Tibial nerve (tissue), 4 donors: ENCODE measurements around the gene PCSK5. TPM values are rescaled to one million over a fixed set of nuclear protein-coding genes. Genes with fewer than 3 reads are reported as not detected.
"Not testable (repeated sequence)": the region's sequence is repeated elsewhere in the genome, so short reads cannot be mapped to it uniquely, and the experiment has no call there.

Experiments
- DNase-seq, 2 donors: peaks; one replicate each; pipeline ENCODE4 v3.0.0-alpha.2; 2019; ENCODE audit warnings: low spot score in 2 of 2
- H3K27ac ChIP-seq, 4 donors: fragments of 200-600 bp; sonication (generic) in 3 of 4; one replicate each; pipeline ENCODE4 v1.5.1; 2017 to 2019; ENCODE audit warnings: mild to moderate bottlenecking in 1 of 4
- H3K27me3 ChIP-seq, 2 donors: fragments of 200-600 bp; sonication (generic) in 1 of 2; one replicate each; pipeline versions ENCODE4 v1.5.1 to v1.6.0; 2017 to 2019
- H3K36me3 ChIP-seq, 3 donors: fragments of 200-600 bp; sonication (generic); one replicate each; pipeline ENCODE4 v1.5.1; 2018 to 2019
- H3K4me1 ChIP-seq, 4 donors: fragments of 200-600 bp; sonication (generic) in 3 of 4; one replicate each; pipeline ENCODE4 v1.5.1; 2017 to 2019
- H3K4me3 ChIP-seq, 4 donors: fragments of 200-600 bp; sonication (generic) in 3 of 4; one replicate each; pipeline ENCODE4 v1.5.1; 2017 to 2019; ENCODE audit warnings: mild to moderate bottlenecking in 1 of 4, moderate library complexity in 1 of 4
- H3K9me3 ChIP-seq, 4 donors: fragments of 200-600 bp; sonication (generic) in 3 of 4; one replicate each; pipeline ENCODE4 v1.5.1; 2017 to 2019
- EP300 ChIP-seq, 2 donors: sonication (generic); formaldehyde crosslinking; IDR thresholded peaks; one replicate each; pipeline ENCODE4 v1.6.1; 2017; ENCODE audit warnings: antibody characterized with exemption in 2 of 2, mild to moderate bottlenecking in 1 of 2
- POLR2A ChIP-seq, 2 donors: fragments of 450-650 bp; IDR thresholded peaks; one replicate each; pipeline ENCODE4 v1.6.1; 2017; ENCODE audit warnings: antibody characterized with exemption in 2 of 2, mild to moderate bottlenecking in 2 of 2, moderate library complexity in 2 of 2
- WGBS, 2 donors: methylation state at CpG; one replicate each; pipeline ENCODE4 v1.1.5; 2018; 5-methylcytosine and 5-hydroxymethylcytosine counted together
- total RNA-seq, 4 donors: library from RNA; depleted of rRNA; stranded (reverse); fragments of >200 nt; gene quantifications; one replicate each; pipeline ENCODE4 v1.1.0, GENCODE V29; 2016
- TF ChIP-seq, protein P1 (sequence below), 5 experiments: fragments of 200-600 bp in 3 of 5; fragments of 450-650 bp in 2 of 5; sonication (generic) in 3 of 5; IDR thresholded peaks; one replicate each; pipeline ENCODE4 v1.5.1; 2016 to 2019; ENCODE audit warnings: antibody characterized with exemption in 5 of 5, mild to moderate bottlenecking in 3 of 5, moderate library complexity in 2 of 5

PCSK5 gene
- total RNA-seq, 4 donors from 2014 or later: 12.5 to 32.7 (median 23.0) TPM

DNA sequence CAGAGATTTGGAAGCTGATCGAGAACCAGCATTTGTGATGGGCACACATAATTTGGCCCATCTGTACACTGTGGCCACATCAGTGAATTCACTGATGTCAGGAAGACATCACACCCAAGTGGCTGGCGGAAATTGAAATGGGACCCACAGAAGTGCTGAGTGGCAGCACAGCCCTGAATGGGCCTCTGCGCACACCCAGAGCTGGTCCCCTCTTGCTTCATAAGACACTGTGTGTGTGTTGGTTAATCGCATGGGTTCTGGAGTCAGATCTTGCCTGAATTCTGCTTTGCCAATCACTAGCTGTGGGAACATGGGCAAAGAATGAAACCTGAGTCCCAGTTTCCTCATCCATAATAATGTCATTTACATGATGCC is 72.2 kb downstream of the PCSK5 start:
- no peak overlapping the region for H3K4me3 ChIP-seq
- no peak for TF ChIP-seq EP300 (IDR thresholded peaks at IDR 0.05)
- no peak for TF ChIP-seq POLR2A (IDR thresholded peaks at IDR 0.05)
- TF ChIP-seq, protein P1, sequence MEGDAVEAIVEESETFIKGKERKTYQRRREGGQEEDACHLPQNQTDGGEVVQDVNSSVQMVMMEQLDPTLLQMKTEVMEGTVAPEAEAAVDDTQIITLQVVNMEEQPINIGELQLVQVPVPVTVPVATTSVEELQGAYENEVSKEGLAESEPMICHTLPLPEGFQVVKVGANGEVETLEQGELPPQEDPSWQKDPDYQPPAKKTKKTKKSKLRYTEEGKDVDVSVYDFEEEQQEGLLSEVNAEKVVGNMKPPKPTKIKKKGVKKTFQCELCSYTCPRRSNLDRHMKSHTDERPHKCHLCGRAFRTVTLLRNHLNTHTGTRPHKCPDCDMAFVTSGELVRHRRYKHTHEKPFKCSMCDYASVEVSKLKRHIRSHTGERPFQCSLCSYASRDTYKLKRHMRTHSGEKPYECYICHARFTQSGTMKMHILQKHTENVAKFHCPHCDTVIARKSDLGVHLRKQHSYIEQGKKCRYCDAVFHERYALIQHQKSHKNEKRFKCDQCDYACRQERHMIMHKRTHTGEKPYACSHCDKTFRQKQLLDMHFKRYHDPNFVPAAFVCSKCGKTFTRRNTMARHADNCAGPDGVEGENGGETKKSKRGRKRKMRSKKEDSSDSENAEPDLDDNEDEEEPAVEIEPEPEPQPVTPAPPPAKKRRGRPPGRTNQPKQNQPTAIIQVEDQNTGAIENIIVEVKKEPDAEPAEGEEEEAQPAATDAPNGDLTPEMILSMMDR (IDR thresholded peaks at IDR 0.05): no peak
- 97 to 98% methylated on average over 4 of the region's 4 CpGs for WGBS, 2 donors
- H3K27ac ChIP-seq: no peak overlapping the region
- no peak for DNase-seq
- no peaks in the 10 kb centered on the region for H3K36me3 ChIP-seq
- peaks cover 0 to 31% (median 2%) of the 10 kb centered on the region in 4 donors for H3K4me1 ChIP-seq
- no peaks in the 10 kb centered on the region for H3K27me3 ChIP-seq
- no peaks in the 10 kb centered on the region for H3K9me3 ChIP-seq

DNA sequence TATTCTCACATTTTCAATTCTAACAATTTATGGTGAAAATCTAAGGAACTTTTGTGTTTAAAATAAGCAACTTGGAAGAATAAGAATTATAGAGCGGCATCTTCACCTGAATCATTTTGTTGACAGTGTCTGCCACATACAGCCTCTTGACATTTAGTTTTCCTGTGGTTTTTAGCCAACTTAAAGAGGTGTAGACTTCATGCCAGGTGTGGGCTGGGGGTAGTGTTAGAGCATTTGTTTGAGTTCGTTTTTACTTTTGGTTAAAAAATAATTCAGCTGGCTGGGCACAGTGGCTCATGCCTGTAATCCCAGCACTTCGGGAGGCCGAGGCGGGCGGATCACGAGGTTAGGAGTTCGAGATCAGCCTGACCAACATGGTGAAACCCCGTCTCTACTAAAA is 72.8 kb downstream of the PCSK5 start:
- DNase-seq, H3K9me3 ChIP-seq, H3K4me3 ChIP-seq, H3K36me3 ChIP-seq, H3K27me3 ChIP-seq, H3K27ac ChIP-seq: not testable (repeated sequence)
- H3K4me1 ChIP-seq: peaks cover 0 to 26% (median 2%) of the 10 kb centered on the region in 4 donors
- WGBS, 2 donors: 96% methylated on average over 9 of the region's 9 CpGs

DNA sequence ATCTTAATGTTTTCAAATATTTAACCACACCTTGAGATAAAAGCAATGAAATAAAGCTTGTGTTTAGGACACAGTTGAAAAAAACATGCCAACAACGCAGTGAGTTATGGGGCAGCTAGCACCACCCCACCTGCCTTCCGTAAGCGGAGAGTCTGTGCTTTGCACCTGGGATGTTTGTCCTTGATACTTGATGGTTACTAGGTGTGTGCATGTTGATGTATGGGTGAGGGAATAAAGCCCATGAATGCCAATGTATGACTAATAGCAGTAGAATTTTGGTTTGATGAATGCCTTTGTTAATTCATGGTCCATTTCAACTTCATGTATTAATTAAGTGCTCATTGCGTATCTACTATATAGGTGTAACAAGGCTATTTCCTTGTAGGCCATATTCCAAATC is 74.0 kb downstream of the PCSK5 start:
- Histone ChIP-seq H3K36me3 (no peaks in the 10 kb centered on the region), H3K27me3 (no peaks in the 10 kb centered on the region), H3K4me3 (no peak overlapping the region), H3K27ac (no peak overlapping the region), H3K9me3 (no peaks in the 10 kb centered on the region), H3K4me1 (peaks cover 0 to 22% (median 2%) of the 10 kb centered on the region in 4 donors)
- no peak for DNase-seq
- 97 to 99% methylated on average over 4 of the region's 4 CpGs for WGBS, 2 donors
- TF ChIP-seq EP300 (IDR thresholded peaks at IDR 0.05) (no peak), POLR2A (IDR thresholded peaks at IDR 0.05) (no peak)
- TF ChIP-seq, protein P1 (IDR thresholded peaks at IDR 0.05): no peak

DNA sequence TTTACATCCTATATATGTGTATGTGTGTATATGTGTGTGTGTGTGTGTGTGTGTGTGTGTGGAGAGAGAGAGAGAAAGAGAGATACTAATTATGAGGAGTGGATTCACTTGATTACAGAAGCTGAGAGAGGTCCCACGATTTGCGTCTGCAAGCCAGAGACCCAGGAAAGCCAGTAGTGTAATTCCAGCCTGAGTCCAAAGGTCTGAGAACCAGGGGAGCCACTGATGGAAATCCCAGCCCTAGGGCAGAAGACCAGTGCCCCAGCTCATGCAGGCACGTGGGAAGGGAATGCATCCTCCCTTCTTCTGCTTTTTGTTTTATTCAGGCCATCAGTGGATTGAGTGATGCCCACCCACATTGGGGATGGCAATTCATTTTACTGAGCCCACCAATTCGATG is 74.8 kb downstream of the PCSK5 start:
- WGBS, 2 donors: 85 to 91% methylated on average over 4 of the region's 4 CpGs
- TF ChIP-seq, protein P1 (IDR thresholded peaks at IDR 0.05): no peak
- TF ChIP-seq EP300 (IDR thresholded peaks at IDR 0.05) (no peak), POLR2A (IDR thresholded peaks at IDR 0.05) (no peak)
- no peak overlapping the region for H3K27ac ChIP-seq

DNA sequence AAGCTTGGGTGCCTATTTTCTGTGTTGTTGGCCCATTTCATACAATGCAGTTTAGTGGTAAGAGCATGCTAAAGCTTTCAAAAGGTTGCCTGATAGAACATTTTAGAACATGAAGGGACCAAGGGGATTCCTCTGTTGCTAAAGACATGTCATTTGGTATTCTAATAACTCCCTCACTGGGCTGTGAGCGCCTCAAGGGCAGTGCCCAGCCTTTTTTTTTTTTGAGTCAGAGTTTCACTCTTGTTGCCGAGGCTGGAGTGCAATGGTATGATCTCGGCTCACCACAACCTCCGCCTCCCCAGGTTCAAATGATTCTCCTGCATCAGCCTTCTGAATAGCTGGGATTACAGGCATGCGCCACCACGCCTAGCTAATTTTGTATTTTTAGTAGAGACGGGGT is 77.1 kb downstream of the PCSK5 start:
- Histone ChIP-seq H3K36me3 (no peaks in the 10 kb centered on the region), H3K27ac (no peak overlapping the region), H3K4me3 (no peak overlapping the region), H3K27me3 (no peaks in the 10 kb centered on the region), H3K9me3 (peaks cover 0 to 5% (median 0%) of the 10 kb centered on the region in 4 donors), H3K4me1 (peaks cover 0 to 11% (median 0%) of the 10 kb centered on the region in 4 donors)
- WGBS, 2 donors: 98% methylated on average over 7 of the region's 7 CpGs
- no peak for DNase-seq
- TF ChIP-seq POLR2A (IDR thresholded peaks at IDR 0.05): no peak
- TF ChIP-seq EP300 (IDR thresholded peaks at IDR 0.05): no peak
- TF ChIP-seq, protein P1 (IDR thresholded peaks at IDR 0.05): no peak

More for the DNA sequence above, 74.8 kb downstream of the PCSK5 start:
- no peak overlapping the region for H3K4me3 ChIP-seq
- peaks cover 0 to 21% (median 2%) of the 10 kb centered on the region in 4 donors for H3K4me1 ChIP-seq
- no peaks in the 10 kb centered on the region for H3K36me3 ChIP-seq
- DNase-seq: no peak
- no peaks in the 10 kb centered on the region for H3K9me3 ChIP-seq
- H3K27me3 ChIP-seq: no peaks in the 10 kb centered on the region
